WTC11 (cell line): ENCODE results near the gene BARX2. TPM values are rescaled to one million over a fixed set of nuclear protein-coding genes. Genes with fewer than 3 reads are reported as not detected.
A peak's percentile ranks its signal among the peaks of the same experiment; 100 is the strongest.

Source experiments
- ATAC-seq: fragments of 200-7000 bp; cut with Tn5 transposase; 2 replicates; pipeline ENCODE4 v1.10.0; 2021; ENCODE audit warnings: mild to moderate bottlenecking, moderate library complexity
- CTCF ChIA-PET: fragments of 300-600 bp; sonication (Branson Sonifier 250); formaldehyde crosslinking; loops from one replicate; lab custom pipeline; 2021; ENCODE audit warnings: antibody characterized with exemption; lab: Charles Lee
- POLR2A ChIA-PET: fragments of 350-600 bp; sonication (Branson Sonifier 250); formaldehyde crosslinking; loops from one replicate; lab custom pipeline; 2021; ENCODE audit warnings: antibody characterized with exemption; lab: Charles Lee
- DNase-seq: peaks from one replicate; pipeline ENCODE4 v3.0.0; 2021; ENCODE audit warnings: low spot score
- H3K27ac Mint-ChIP-seq: 2 replicates; pipeline ENCODE4 v1.8.0; 2021; ENCODE audit warnings: mixed read lengths
- H3K27me3 Mint-ChIP-seq: 2 replicates; pipeline ENCODE4 v1.8.0; 2021; ENCODE audit warnings: low read depth, mild to moderate bottlenecking, moderate library complexity, mixed read lengths
- H3K36me3 Mint-ChIP-seq: 2 replicates; pipeline ENCODE4 v1.8.0; 2021; ENCODE audit warnings: mixed read lengths
- H3K4me1 Mint-ChIP-seq: 2 replicates; pipeline ENCODE4 v1.8.0; 2022; ENCODE audit warnings: mixed read lengths
- H3K4me3 Mint-ChIP-seq: 2 replicates; pipeline ENCODE4 v1.8.0; 2021; ENCODE audit warnings: mild to moderate bottlenecking, moderate library complexity, mixed read lengths
- H3K9me3 Mint-ChIP-seq: 2 replicates; pipeline ENCODE4 v1.8.0; 2021; ENCODE audit warnings: mixed read lengths
- ATF1 ChIP-seq: sonication (generic); formaldehyde crosslinking; IDR thresholded peaks from 2 replicates; pipeline ENCODE4 v1.8.1; 2023; ENCODE audit warnings: mild to moderate bottlenecking, moderate library complexity, missing genetic modification reagents
- CREM ChIP-seq: sonication (generic); formaldehyde crosslinking; IDR thresholded peaks from 2 replicates; pipeline ENCODE4 v1.8.1; 2022; ENCODE audit warnings: mild to moderate bottlenecking, missing genetic modification reagents, moderate library complexity
- GABPB1 ChIP-seq: sonication (generic); formaldehyde crosslinking; IDR thresholded peaks from 2 replicates; pipeline ENCODE4 v1.8.1; 2023; ENCODE audit warnings: mild to moderate bottlenecking, missing genetic modification reagents
- NFATC4 ChIP-seq: fragments of 250-450 bp; sonication (Bioruptor Pico); IDR thresholded peaks from 2 replicates; pipeline ENCODE4 v1.9.0; 2021; ENCODE audit warnings: mild to moderate bottlenecking
- NFE2L1 ChIP-seq: sonication (generic); formaldehyde crosslinking; IDR thresholded peaks from 2 replicates; pipeline ENCODE4 v1.8.1; 2023; ENCODE audit warnings: missing genetic modification reagents
- NR1H2 ChIP-seq: sonication (generic); formaldehyde crosslinking; IDR thresholded peaks from 2 replicates; pipeline ENCODE4 v1.9.0; 2021; ENCODE audit warnings: mild to moderate bottlenecking, moderate library complexity, missing genetic modification reagents
- SOX15 ChIP-seq: fragments of 250-450 bp; sonication (Bioruptor Pico); IDR thresholded peaks from 2 replicates; pipeline ENCODE4 v1.9.0; 2021; ENCODE audit warnings: mild to moderate bottlenecking
- TEAD1 ChIP-seq: sonication (generic); formaldehyde crosslinking; IDR thresholded peaks from 2 replicates; pipeline ENCODE4 v1.8.0; 2022; ENCODE audit warnings: mild to moderate bottlenecking, missing genetic modification reagents
- ZNF121 ChIP-seq: sonication (generic); formaldehyde crosslinking; IDR thresholded peaks from 2 replicates; pipeline ENCODE4 v1.8.0; 2023; ENCODE audit warnings: missing genetic modification reagents
- total RNA-seq: library from RNA; stranded (reverse); gene quantifications from 3 replicates; pipeline ENCODE4 v1.2.3, GENCODE V29; 2021
- TF ChIP-seq, protein P1 (sequence below): sonication (generic); formaldehyde crosslinking; IDR thresholded peaks from 2 replicates; pipeline ENCODE4 v1.8.1; 2022; ENCODE audit warnings: mild to moderate bottlenecking, moderate library complexity, missing genetic modification reagents
- TF ChIP-seq, protein P2 (sequence below): fragments of 200-600 bp; IDR thresholded peaks from 2 replicates; pipeline ENCODE4 v1.8.0; 2022; ENCODE audit warnings: antibody characterized with exemption
- TF ChIP-seq, protein P3 (sequence below): fragments of 250-450 bp; sonication (Bioruptor Pico); conservative IDR thresholded peaks from 2 replicates; pipeline ENCODE4 v1.9.0; 2021; ENCODE audit warnings: mild to moderate bottlenecking
- TF ChIP-seq, protein P4 (sequence below): fragments of 250-450 bp; sonication (Bioruptor Pico); IDR thresholded peaks from 2 replicates; pipeline ENCODE4 v1.9.0; 2021; ENCODE audit warnings: mild to moderate bottlenecking
- TF ChIP-seq, protein P5 (sequence below): sonication (generic); formaldehyde crosslinking; conservative IDR thresholded peaks from 2 replicates; pipeline ENCODE4 v1.8.1; 2022; ENCODE audit warnings: mild to moderate bottlenecking, missing genetic modification reagents
- TF ChIP-seq, protein P6 (sequence below): sonication (generic); formaldehyde crosslinking; IDR thresholded peaks from 2 replicates; pipeline ENCODE4 v1.8.1; 2023; ENCODE audit warnings: mild to moderate bottlenecking, moderate library complexity, missing genetic modification reagents

BARX2 gene
- total RNA-seq, 1 experiment from 2014 or later = not detected

DNA sequence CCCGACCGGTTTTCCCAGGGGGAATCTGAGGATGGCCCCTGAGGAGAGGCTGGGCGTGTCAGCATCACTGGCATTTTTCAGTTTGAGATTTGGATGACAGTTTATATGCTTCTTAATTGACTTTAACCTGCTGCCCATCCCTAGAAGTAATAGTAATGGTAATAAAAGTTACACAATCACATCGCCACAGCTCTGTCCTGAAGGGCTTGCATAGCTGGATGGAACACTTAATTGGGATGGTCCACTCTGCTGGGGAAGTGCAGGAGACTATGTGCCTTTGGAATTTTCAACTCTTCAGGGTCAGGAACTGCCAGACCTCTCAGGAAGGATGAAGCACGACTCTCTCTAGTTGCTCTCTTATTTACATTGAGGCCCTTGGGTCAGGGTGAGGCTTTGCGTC, 16.2 kb downstream of the BARX2 start:
- no peak overlapping the region for H3K27ac Mint-ChIP-seq
- no peaks in the 10 kb centered on the region for H3K4me1 Mint-ChIP-seq
- no peaks in the 10 kb centered on the region for H3K27me3 Mint-ChIP-seq
- ChIA-PET POLR2A (no interaction called here), CTCF (no interaction called here)
- ATAC-seq (no peak), DNase-seq (no peak)
- no peaks in the 10 kb centered on the region for H3K9me3 Mint-ChIP-seq
- no peaks in the 10 kb centered on the region for H3K36me3 Mint-ChIP-seq
- no peak for TF ChIP-seq SOX15 (CRISPR knock-in tag)
- no peak for TF ChIP-seq TEAD1 (CRISPR knock-in tag)
- TF ChIP-seq, protein P1, sequence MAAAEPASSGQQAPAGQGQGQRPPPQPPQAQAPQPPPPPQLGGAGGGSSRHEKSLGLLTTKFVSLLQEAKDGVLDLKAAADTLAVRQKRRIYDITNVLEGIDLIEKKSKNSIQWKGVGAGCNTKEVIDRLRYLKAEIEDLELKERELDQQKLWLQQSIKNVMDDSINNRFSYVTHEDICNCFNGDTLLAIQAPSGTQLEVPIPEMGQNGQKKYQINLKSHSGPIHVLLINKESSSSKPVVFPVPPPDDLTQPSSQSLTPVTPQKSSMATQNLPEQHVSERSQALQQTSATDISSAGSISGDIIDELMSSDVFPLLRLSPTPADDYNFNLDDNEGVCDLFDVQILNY (CRISPR knock-in tag) = no peak
- H3K4me3 Mint-ChIP-seq = no peak overlapping the region

DNA sequence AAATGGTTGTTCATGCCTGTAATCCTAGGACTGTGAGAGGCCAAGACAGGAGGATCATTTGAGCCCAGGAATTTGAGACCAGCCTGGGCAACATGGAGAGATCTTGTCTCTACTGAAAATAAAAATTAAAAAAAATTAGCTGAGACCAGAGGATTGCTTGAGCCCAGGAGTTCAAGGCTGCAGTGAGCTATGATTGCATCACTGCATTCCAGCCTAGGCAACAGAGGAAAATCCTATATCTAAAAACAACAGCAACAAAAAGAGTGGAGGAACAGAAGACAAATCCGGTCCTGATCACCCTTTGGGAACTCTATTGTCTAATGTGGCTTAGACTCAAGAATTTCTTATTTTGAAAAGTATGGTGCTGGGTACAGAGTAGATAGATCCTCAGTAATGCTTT, 17.3 kb downstream of the BARX2 start:
- CTCF ChIA-PET = no interaction called here
- ATAC-seq (no peak), DNase-seq (no peak)
- H3K4me3 Mint-ChIP-seq = no peak overlapping the region
- H3K4me1 Mint-ChIP-seq = no peaks in the 10 kb centered on the region
- POLR2A ChIA-PET = no interaction called here
- no peak overlapping the region for H3K27ac Mint-ChIP-seq
- no peaks in the 10 kb centered on the region for H3K27me3 Mint-ChIP-seq
- TF ChIP-seq NFATC4 (CRISPR knock-in tag) (no peak), CREM (CRISPR knock-in tag) (no peak), NFE2L1 (CRISPR knock-in tag) (no peak), GABPB1 (CRISPR knock-in tag) (peak; percentile 75)
- H3K9me3 Mint-ChIP-seq = peaks cover 7% of the 10 kb centered on the region
- no peaks in the 10 kb centered on the region for H3K36me3 Mint-ChIP-seq

DNA sequence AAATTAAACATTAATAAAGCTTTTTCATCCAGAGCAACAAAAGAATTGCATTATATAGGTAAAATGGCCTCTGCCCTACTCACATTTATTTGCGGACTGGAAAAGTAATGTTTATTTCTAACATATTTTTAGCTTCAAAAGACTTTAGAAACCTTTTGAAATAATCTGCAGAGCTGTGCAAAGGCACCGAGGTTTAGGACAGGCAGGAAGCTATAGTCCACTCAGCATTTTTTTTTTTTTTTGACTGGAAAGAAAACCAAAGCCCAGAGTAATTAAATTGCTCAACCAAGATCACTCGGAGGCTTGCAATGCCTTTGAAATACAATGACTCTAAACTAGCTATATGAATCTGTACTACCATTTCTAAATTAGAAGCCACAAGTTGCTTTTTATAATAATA, 19.1 kb downstream of the BARX2 start:
- TF ChIP-seq, protein P2, sequence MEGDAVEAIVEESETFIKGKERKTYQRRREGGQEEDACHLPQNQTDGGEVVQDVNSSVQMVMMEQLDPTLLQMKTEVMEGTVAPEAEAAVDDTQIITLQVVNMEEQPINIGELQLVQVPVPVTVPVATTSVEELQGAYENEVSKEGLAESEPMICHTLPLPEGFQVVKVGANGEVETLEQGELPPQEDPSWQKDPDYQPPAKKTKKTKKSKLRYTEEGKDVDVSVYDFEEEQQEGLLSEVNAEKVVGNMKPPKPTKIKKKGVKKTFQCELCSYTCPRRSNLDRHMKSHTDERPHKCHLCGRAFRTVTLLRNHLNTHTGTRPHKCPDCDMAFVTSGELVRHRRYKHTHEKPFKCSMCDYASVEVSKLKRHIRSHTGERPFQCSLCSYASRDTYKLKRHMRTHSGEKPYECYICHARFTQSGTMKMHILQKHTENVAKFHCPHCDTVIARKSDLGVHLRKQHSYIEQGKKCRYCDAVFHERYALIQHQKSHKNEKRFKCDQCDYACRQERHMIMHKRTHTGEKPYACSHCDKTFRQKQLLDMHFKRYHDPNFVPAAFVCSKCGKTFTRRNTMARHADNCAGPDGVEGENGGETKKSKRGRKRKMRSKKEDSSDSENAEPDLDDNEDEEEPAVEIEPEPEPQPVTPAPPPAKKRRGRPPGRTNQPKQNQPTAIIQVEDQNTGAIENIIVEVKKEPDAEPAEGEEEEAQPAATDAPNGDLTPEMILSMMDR = no peak
- H3K4me3 Mint-ChIP-seq = no peak overlapping the region
- POLR2A ChIA-PET = no interaction called here
- peaks cover 4% of the 10 kb centered on the region; the same call in 1 of the 2 replicates for H3K36me3 Mint-ChIP-seq
- DNase-seq (no peak), ATAC-seq (no peak)
- no peak overlapping the region for H3K27ac Mint-ChIP-seq
- no peaks in the 10 kb centered on the region for H3K27me3 Mint-ChIP-seq
- H3K4me1 Mint-ChIP-seq = no peaks in the 10 kb centered on the region
- peaks cover 16% of the 10 kb centered on the region for H3K9me3 Mint-ChIP-seq
- CTCF ChIA-PET = interaction anchor here (1.2 to 1.6 kb wide), 2 partner anchors 18 to 19 kb away, joined by 3 to 6 read pairs; partner anchors contain the start of gene BARX2

DNA sequence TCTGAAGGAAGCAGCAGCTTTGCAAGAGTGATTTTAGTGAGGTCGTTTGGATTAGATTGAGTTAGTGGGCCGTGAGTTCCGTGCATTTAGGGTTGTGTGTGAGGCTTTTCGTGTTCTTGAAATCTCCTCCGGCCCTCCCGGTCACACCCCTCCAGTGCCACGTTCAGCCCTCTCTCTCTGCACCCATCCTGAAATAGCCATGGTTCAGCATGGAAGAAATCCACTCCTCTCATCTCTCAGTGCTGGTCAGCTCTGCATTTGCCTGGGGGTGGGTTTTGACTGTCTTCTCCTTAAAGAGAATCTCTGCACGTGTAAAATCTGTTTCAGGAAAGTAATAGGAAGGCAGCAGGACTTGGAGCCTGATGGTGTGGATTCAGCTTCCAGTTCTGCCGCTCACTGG, 19.8 kb downstream of the BARX2 start:
- CTCF ChIA-PET = interaction anchor here (1.0 to 1.6 kb wide), 4 partner anchors 17 to 263 kb away, joined by 3 to 6 read pairs (median 4); partner anchors contain the start of gene BARX2
- Mint-ChIP-seq H3K27me3 (no peaks in the 10 kb centered on the region), H3K27ac (no peak overlapping the region), H3K9me3 (peaks cover 21% of the 10 kb centered on the region), H3K4me1 (no peaks in the 10 kb centered on the region), H3K4me3 (no peak overlapping the region), H3K36me3 (peaks cover 4% of the 10 kb centered on the region; the same call in 1 of the 2 replicates)
- no peak for TF ChIP-seq ZNF121
- DNase-seq (no peak), ATAC-seq (no peak)
- POLR2A ChIA-PET = interaction anchor here (1.0 kb wide), 1 partner anchor 18 kb away, joined by 3 read pairs; no protein-coding TSS in a partner anchor

DNA sequence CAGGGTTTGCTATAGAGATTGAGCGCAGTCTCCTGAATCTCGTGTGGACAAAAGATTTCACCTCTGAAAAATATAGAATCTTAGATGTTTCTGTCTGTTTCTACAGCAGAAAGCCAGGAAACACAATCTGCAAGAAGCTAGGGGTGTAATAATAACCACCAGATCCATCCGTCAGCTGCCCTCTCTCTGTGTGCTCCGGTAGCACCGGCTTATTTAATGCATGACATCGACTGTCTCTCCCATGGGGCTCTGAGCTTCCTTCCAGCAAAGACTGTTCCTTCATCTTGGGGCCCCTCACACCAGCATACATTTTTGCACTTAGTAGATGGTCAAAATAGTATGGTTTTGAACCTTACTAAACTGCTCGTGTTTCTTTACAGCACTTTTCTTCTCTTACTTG, 20.2 kb downstream of the BARX2 start:
- CTCF ChIA-PET = interaction anchor here (1.0 to 1.6 kb wide), 4 partner anchors 17 to 299 kb away, joined by 3 to 4 read pairs (median 4); partner anchors contain the start of gene BARX2
- Mint-ChIP-seq H3K4me3 (no peak overlapping the region), H3K27me3 (no peaks in the 10 kb centered on the region), H3K27ac (no peak overlapping the region), H3K9me3 (peaks cover 25% of the 10 kb centered on the region), H3K4me1 (no peaks in the 10 kb centered on the region), H3K36me3 (peaks cover 4% of the 10 kb centered on the region; the same call in 1 of the 2 replicates)
- POLR2A ChIA-PET = interaction anchor here (1.0 kb wide), 1 partner anchor 17 kb away, joined by 3 read pairs; no protein-coding TSS in a partner anchor
- ATAC-seq (peak; percentile 55), DNase-seq (no peak)
- TF ChIP-seq NR1H2 (CRISPR knock-in tag) (no peak), ATF1 (CRISPR knock-in tag) (no peak)
- TF ChIP-seq, protein P3, sequence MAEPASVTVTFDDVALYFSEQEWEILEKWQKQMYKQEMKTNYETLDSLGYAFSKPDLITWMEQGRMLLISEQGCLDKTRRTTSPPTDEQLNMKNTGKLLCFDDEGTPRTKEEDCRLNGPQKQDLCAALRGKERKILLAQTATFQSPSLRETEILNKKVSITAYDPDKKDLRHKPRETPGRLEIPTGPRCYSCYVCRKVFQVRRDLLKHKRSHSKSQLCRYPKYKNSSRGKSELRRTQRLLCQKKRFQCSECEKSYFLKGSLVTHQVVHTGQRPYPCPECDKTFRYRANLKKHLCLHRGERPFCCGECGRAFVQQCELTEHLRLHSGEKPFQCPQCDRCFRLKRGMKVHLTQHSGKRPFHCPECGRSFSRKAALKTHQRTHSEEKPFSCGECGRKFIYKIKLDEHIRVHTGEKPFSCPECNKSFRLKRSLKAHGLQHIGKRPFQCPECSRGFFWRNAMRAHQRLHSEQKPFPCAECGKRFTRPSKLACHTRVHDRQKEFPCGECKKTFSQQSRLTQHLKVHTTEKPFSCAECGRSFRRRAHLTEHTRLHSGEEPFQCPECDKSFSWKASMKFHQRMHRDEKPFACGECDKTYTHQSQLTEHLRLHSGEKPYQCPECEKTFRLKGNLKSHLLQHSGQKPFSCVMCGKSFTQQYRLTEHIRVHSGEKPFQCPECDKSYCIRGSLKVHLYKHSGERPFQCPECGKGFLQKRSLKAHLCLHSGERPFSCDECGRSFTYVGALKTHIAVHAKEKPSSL = no peak
- TF ChIP-seq, protein P4, sequence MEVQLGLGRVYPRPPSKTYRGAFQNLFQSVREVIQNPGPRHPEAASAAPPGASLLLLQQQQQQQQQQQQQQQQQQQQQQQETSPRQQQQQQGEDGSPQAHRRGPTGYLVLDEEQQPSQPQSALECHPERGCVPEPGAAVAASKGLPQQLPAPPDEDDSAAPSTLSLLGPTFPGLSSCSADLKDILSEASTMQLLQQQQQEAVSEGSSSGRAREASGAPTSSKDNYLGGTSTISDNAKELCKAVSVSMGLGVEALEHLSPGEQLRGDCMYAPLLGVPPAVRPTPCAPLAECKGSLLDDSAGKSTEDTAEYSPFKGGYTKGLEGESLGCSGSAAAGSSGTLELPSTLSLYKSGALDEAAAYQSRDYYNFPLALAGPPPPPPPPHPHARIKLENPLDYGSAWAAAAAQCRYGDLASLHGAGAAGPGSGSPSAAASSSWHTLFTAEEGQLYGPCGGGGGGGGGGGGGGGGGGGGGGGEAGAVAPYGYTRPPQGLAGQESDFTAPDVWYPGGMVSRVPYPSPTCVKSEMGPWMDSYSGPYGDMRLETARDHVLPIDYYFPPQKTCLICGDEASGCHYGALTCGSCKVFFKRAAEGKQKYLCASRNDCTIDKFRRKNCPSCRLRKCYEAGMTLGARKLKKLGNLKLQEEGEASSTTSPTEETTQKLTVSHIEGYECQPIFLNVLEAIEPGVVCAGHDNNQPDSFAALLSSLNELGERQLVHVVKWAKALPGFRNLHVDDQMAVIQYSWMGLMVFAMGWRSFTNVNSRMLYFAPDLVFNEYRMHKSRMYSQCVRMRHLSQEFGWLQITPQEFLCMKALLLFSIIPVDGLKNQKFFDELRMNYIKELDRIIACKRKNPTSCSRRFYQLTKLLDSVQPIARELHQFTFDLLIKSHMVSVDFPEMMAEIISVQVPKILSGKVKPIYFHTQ (CRISPR knock-in tag) = no peak
- TF ChIP-seq, protein P5, sequence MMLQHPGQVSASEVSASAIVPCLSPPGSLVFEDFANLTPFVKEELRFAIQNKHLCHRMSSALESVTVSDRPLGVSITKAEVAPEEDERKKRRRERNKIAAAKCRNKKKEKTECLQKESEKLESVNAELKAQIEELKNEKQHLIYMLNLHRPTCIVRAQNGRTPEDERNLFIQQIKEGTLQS (CRISPR knock-in tag) = no peak
- TF ChIP-seq, protein P6, sequence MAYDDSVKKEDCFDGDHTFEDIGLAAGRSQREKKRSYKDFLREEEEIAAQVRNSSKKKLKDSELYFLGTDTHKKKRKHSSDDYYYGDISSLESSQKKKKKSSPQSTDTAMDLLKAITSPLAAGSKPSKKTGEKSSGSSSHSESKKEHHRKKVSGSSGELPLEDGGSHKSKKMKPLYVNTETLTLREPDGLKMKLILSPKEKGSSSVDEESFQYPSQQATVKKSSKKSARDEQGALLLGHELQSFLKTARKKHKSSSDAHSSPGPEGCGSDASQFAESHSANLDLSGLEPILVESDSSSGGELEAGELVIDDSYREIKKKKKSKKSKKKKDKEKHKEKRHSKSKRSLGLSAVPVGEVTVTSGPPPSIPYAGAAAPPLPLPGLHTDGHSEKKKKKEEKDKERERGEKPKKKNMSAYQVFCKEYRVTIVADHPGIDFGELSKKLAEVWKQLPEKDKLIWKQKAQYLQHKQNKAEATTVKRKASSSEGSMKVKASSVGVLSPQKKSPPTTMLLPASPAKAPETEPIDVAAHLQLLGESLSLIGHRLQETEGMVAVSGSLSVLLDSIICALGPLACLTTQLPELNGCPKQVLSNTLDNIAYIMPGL (CRISPR knock-in tag) = no peak
